DOHH2 (cell line): ENCODE data around the gene TTN.

Source experiments
- CTCF ChIP-seq: fragments of 200-600 bp; sonication (generic); IDR thresholded peaks from one replicate; pipeline ENCODE4 v1.5.1; 2014; ENCODE audit warnings: antibody characterized with exemption, mild to moderate bottlenecking, low read depth, low read length; ENCODE audit not compliant: poor library complexity, severe bottlenecking
- EZH2phosphoT487 ChIP-seq: fragments of 200-600 bp; sonication (generic); IDR thresholded peaks from 2 replicates; pipeline ENCODE4 v1.6.1; 2017; ENCODE audit warnings: borderline replicate concordance, mild to moderate bottlenecking, antibody characterized with exemption, low read length, moderate library complexity, mixed read lengths

- TF ChIP-seq CTCF (no peak), EZH2phosphoT487 (no peak)
These were observed 239.0 kb downstream of the TTN start for GRCh38 chr2:178568227-178568626.
